Esophagus muscularis mucosa (tissue), 4 donors: ENCODE data around the gene PSTPIP2.

Experiments used
- CTCF ChIP-seq, 3 experiments: fragments of 200-600 bp in 2 of 3; fragments of 450-650 bp in 1 of 3; sonication (generic) in 2 of 3; IDR thresholded peaks; one replicate each; pipeline ENCODE4 v1.5.1; 2017 to 2019; ENCODE audit warnings: antibody characterized with exemption in 3 of 3, mild to moderate bottlenecking in 2 of 3, moderate library complexity in 1 of 3
- EP300 ChIP-seq: sonication (generic); formaldehyde crosslinking; IDR thresholded peaks from one replicate; pipeline ENCODE4 v1.6.1; 2017; ENCODE audit warnings: antibody characterized with exemption
- POLR2A ChIP-seq: fragments of 450-650 bp; IDR thresholded peaks from one replicate; pipeline ENCODE4 v1.6.1; 2017; ENCODE audit warnings: antibody characterized with exemption, moderate library complexity, mild to moderate bottlenecking, low read depth

DNA sequence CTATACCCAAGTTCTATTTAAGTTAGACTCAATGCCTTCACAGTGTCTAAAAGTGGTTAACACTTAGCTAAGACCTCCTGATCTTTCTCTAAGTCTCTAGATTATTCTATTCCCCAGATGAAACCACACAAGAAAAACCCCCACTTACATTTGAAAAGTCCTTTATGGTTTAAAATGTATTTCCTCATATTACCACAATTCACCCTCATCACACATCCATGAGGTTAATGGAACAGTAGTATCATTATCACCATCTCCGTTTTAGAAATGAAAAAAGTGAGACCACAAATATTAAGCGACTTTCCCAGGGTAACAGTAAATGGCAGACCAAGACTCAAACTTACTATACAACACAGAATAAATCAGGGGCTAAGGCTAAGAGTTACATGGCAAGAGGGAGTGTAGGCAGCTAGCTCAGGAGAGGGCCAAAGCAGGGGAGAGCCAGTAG lies 133.5 kb downstream of the PSTPIP2 start:
- TF ChIP-seq POLR2A (no peak), CTCF (IDR thresholded peaks at IDR 0.05) (no peak), EP300 (no peak)
